ENCODE measurements around the gene ALKBH6. TPM values are rescaled to one million over a fixed set of nuclear protein-coding genes. Genes with fewer than 3 reads are reported as not detected.

ALKBH6 gene
- total RNA-seq, 4 donors from 2014 or later = 21.1 to 33.2 (median 24.9) TPM

DNA sequence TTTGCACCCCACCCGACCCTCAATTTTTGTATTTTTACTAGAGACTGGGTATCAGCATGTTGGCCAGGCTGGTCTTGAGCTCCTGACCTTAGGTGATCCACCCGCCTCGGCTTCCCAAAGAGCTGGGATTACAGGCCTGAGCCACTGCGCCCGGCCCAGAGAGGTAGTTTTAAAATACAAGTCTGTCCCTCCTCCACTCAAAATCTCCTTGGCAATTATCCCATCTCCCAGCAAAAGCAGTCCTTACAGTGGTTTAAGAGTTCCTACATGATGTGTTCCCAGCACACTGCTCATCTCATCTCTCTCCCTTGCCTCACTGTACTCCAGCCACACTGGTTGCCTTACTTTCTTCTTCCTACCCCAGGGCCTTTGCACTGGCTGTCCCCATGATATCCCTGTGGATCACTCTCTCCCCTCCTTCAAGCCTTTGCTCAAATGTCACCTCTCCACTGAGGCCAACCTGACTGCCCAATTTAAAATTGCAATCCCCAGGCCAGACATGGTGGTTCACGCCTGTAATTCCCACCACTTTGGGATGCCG is 53.5 kb downstream of the ALKBH6 start:
- Histone ChIP-seq H3K4me1 (peaks cover 15% of the 10 kb centered on the region), H3K27ac (no peak overlapping the region), H3K36me3 (no peaks in the 10 kb centered on the region), H3K4me3 (no peak overlapping the region), H3K9me3 (no peaks in the 10 kb centered on the region), H3K27me3 (peaks cover 49% of the 10 kb centered on the region)
- no peak for TF ChIP-seq EP300 (IDR thresholded peaks at IDR 0.05)
- TF ChIP-seq, protein P1, sequence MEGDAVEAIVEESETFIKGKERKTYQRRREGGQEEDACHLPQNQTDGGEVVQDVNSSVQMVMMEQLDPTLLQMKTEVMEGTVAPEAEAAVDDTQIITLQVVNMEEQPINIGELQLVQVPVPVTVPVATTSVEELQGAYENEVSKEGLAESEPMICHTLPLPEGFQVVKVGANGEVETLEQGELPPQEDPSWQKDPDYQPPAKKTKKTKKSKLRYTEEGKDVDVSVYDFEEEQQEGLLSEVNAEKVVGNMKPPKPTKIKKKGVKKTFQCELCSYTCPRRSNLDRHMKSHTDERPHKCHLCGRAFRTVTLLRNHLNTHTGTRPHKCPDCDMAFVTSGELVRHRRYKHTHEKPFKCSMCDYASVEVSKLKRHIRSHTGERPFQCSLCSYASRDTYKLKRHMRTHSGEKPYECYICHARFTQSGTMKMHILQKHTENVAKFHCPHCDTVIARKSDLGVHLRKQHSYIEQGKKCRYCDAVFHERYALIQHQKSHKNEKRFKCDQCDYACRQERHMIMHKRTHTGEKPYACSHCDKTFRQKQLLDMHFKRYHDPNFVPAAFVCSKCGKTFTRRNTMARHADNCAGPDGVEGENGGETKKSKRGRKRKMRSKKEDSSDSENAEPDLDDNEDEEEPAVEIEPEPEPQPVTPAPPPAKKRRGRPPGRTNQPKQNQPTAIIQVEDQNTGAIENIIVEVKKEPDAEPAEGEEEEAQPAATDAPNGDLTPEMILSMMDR (IDR thresholded peaks at IDR 0.05) = no peak
- TF ChIP-seq POLR2A (IDR thresholded peaks at IDR 0.05) = no peak
- no peak for TF ChIP-seq POLR2AphosphoS5 (IDR thresholded peaks at IDR 0.05)
- WGBS = 82% methylated on average over 7 of the region's 7 CpGs
- DNase-seq (ENCODE audit: low spot score in 2 of 2) = no peak

DNA sequence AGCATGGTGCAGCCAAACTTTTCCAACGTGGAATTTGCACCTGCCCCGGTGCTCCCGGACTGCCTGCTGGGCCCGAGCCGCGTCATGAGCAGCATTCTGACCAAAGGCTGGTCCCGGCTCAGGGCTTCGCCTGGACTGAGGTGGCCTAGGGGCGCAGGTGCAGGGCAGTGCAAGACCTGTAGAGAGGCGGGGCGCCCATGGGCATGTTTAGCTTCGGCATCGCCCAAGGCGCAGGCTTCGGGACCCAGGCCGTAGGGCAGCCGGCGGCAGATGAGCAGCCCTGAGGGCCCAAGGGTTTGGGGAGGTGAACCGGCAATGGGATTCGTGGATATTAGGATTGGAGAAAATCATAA is 54.1 kb downstream of the ALKBH6 start:
- no peaks in the 10 kb centered on the region for H3K9me3 ChIP-seq
- H3K36me3 ChIP-seq = no peaks in the 10 kb centered on the region
- no peak overlapping the region for H3K4me3 ChIP-seq
- WGBS = 41% methylated on average over 14 of the region's 20 CpGs
- peaks cover 15% of the 10 kb centered on the region for H3K4me1 ChIP-seq
- no peak overlapping the region for H3K27ac ChIP-seq
- DNase-seq (ENCODE audit: low spot score in 2 of 2) = no peak
- H3K27me3 ChIP-seq = peaks cover 49% of the 10 kb centered on the region
- TF ChIP-seq POLR2A (IDR thresholded peaks at IDR 0.05) (no peak), EP300 (IDR thresholded peaks at IDR 0.05) (no peak), POLR2AphosphoS5 (IDR thresholded peaks at IDR 0.05) (no peak)
- TF ChIP-seq, protein P1 (IDR thresholded peaks at IDR 0.05) = no peak

Other genes starting within 250 kb of the ALKBH6 start
- gene ARHGAP33, start 238.6 kb downstream of the ALKBH6 start, total RNA-seq = 10 to 100 TPM; 20.6 to 42.7 (median 31.7) TPM
- not detected for gene PRODH2, start 201.4 kb downstream of the ALKBH6 start, total RNA-seq
- gene NPHS1, start 161.7 kb downstream of the ALKBH6 start, total RNA-seq = not detected
- gene KIRREL2, start 157.3 kb downstream of the ALKBH6 start, total RNA-seq = not detected
- gene APLP1, start 145.6 kb downstream of the ALKBH6 start, total RNA-seq = 1 to 10 TPM in 2 of 4 donors, under 1 TPM in 2; 0.64 to 1.6 (median 0.96) TPM
- 10 to 100 TPM in 1 of 4 donors, 1 to 10 TPM in 3; 3.7 to 15.7 (median 6.9) TPM for gene NFKBID, start 113.7 kb downstream of the ALKBH6 start, total RNA-seq
- 1 to 10 TPM in 1 of 4 donors, not detected in 3; 8.3 TPM for gene HCST, start 111.7 kb downstream of the ALKBH6 start, total RNA-seq
- gene TYROBP, start 105.9 kb downstream of the ALKBH6 start, total RNA-seq = 10 to 100 TPM; 12.4 to 29.4 (median 15.6) TPM
- gene LRFN3, start 77.8 kb downstream of the ALKBH6 start, total RNA-seq = 10 to 100 TPM; 10.9 to 18.3 (median 12.8) TPM
- gene SDHAF1, start 19.0 kb downstream of the ALKBH6 start, total RNA-seq = 10 to 100 TPM; 21.6 to 29.6 (median 27.5) TPM
- 1 to 10 TPM in 3 of 4 donors, under 1 TPM in 1; 0.42 to 3.0 (median 1.8) TPM for gene SYNE4, start 5.4 kb downstream of the ALKBH6 start, total RNA-seq
- 1 to 10 TPM; 2.2 to 3.0 (median 2.7) TPM for gene CLIP3, start 18.7 kb upstream of the ALKBH6 start, total RNA-seq
- gene THAP8, start 40.1 kb upstream of the ALKBH6 start, total RNA-seq = 10 to 100 TPM in 3 of 4 donors, 1 to 10 TPM in 1; 5.7 to 20.4 (median 10.9) TPM
- gene WDR62, start 40.7 kb upstream of the ALKBH6 start, total RNA-seq = 1 to 10 TPM; 1.4 to 3.7 (median 1.8) TPM
- gene OVOL3, start 96.9 kb upstream of the ALKBH6 start, total RNA-seq = not detected
- gene POLR2I, start 100.7 kb upstream of the ALKBH6 start, total RNA-seq = 10 to 100 TPM; 21.8 to 57.5 (median 31.3) TPM
- 100 to 1,000 TPM in 1 of 4 donors, 10 to 100 TPM in 3; 63.2 to 117 (median 90.5) TPM for gene TBCB, start 101.3 kb upstream of the ALKBH6 start, total RNA-seq
- 10 to 100 TPM; 60.2 to 95.5 (median 79.2) TPM for gene CAPNS1, start 125.9 kb upstream of the ALKBH6 start, total RNA-seq
- gene COX7A1, start 138.2 kb upstream of the ALKBH6 start, total RNA-seq = 10 to 100 TPM in 2 of 4 donors, 1 to 10 TPM in 2; 5.6 to 17.1 (median 11.4) TPM
- 1 to 10 TPM; 3.6 to 9.8 (median 6.2) TPM for gene ZNF565, start 200.5 kb upstream of the ALKBH6 start, total RNA-seq
- 10 to 100 TPM; 60.2 to 70.4 (median 64.3) TPM for gene ZNF146, start 200.9 kb upstream of the ALKBH6 start, total RNA-seq